BE2C (cell line): ENCODE measurements around the gene SLC23A2.

Source experiments
- DNase-seq: peaks from one replicate; pipeline ENCODE4 v3.0.0-alpha.2; 2020
- H3K27me3 ChIP-seq: fragments of 250-450 bp; sonication (Bioruptor Pico); 2 replicates; pipeline ENCODE4 v1.5.1; 2020; ENCODE audit warnings: mild to moderate bottlenecking
- H3K36me3 ChIP-seq: fragments of 250-450 bp; sonication (Bioruptor Pico); 2 replicates; pipeline ENCODE4 v1.5.1; 2020; ENCODE audit warnings: mild to moderate bottlenecking
- H3K4me1 ChIP-seq: fragments of 250-450 bp; sonication (Bioruptor Pico); 2 replicates; pipeline ENCODE4 v1.5.1; 2020
- H3K4me3 ChIP-seq: 2 replicates; pipeline ENCODE4 v1.5.1; 2011; ENCODE audit warnings: low read depth, low read length
- H3K9me3 ChIP-seq: fragments of 250-450 bp; sonication (Bioruptor Pico); 2 replicates; pipeline ENCODE4 v1.5.1; 2020
- CTCF ChIP-seq: IDR thresholded peaks from 2 replicates; pipeline ENCODE4 v1.5.1; 2012; ENCODE audit warnings: mild to moderate bottlenecking, low read depth, low read length

The SLC23A2 gene

GRCh38 chr20:4844751-4845465 is 156.4 kb downstream of the SLC23A2 start:
- DNase-seq = no peak
- H3K27me3 ChIP-seq = 0 out of 2 replicates have a peak, but pooled peaks cover 3% of the 10 kb centered on the region
- no peaks in the 10 kb centered on the region for H3K4me1 ChIP-seq
- no peaks in the 10 kb centered on the region for H3K9me3 ChIP-seq
- TF ChIP-seq CTCF = no peak
- no peaks in the 10 kb centered on the region for H3K36me3 ChIP-seq
- H3K4me3 ChIP-seq = no peak overlapping the region

GRCh38 chr20:4844325-4844724 is 157.0 kb downstream of the SLC23A2 start:
- Histone ChIP-seq H3K9me3 (no peaks in the 10 kb centered on the region), H3K4me3 (no peak overlapping the region), H3K36me3 (no peaks in the 10 kb centered on the region), H3K4me1 (no peaks in the 10 kb centered on the region), H3K27me3 (0 out of 2 replicates have a peak, but pooled peaks cover 3% of the 10 kb centered on the region)
- DNase-seq = no peak
- no peak for TF ChIP-seq CTCF

GRCh38 chr20:4840801-4841200 is 160.5 kb downstream of the SLC23A2 start:
- DNase-seq = no peak
- H3K36me3 ChIP-seq = no peaks in the 10 kb centered on the region
- no peaks in the 10 kb centered on the region for H3K4me1 ChIP-seq
- H3K9me3 ChIP-seq = no peaks in the 10 kb centered on the region
- no peak overlapping the region for H3K4me3 ChIP-seq
- peaks cover 5% of the 10 kb centered on the region; the same call in 1 of the 2 replicates for H3K27me3 ChIP-seq
- TF ChIP-seq CTCF = no peak

GRCh38 chr20:4838526-4838925 is 162.8 kb downstream of the SLC23A2 start:
- Histone ChIP-seq H3K36me3 (no peaks in the 10 kb centered on the region), H3K9me3 (no peaks in the 10 kb centered on the region), H3K27me3 (peaks cover 4% of the 10 kb centered on the region; the same call in 1 of the 2 replicates), H3K4me3 (no peak overlapping the region), H3K4me1 (no peaks in the 10 kb centered on the region)
- no peak for DNase-seq
- no peak for TF ChIP-seq CTCF

- H3K9me3 ChIP-seq = no peaks in the 10 kb centered on the region
- no peaks in the 10 kb centered on the region for H3K4me1 ChIP-seq
- H3K27me3 ChIP-seq = peaks cover 4% of the 10 kb centered on the region; the same call in 1 of the 2 replicates
- no peaks in the 10 kb centered on the region for H3K36me3 ChIP-seq
- H3K4me3 ChIP-seq = no peak overlapping the region
- no peak for TF ChIP-seq CTCF
- DNase-seq = no peak
Observed at GRCh38 chr20:4837760-4838159, 163.6 kb downstream of the SLC23A2 start.

GRCh38 chr20:4836935-4837334 is 164.4 kb downstream of the SLC23A2 start:
- H3K9me3 ChIP-seq = no peaks in the 10 kb centered on the region
- H3K4me1 ChIP-seq = no peaks in the 10 kb centered on the region
- no peaks in the 10 kb centered on the region for H3K36me3 ChIP-seq
- TF ChIP-seq CTCF = no peak
- H3K4me3 ChIP-seq = no peak overlapping the region
- peaks cover 4% of the 10 kb centered on the region; the same call in 1 of the 2 replicates for H3K27me3 ChIP-seq
- no peak for DNase-seq
